ENCODE data around the gene GALNT18.

GRCh38 chr11:11519184-11519583 is 102.6 kb downstream of the GALNT18 start:
- TF ChIP-seq CTCF (conservative IDR thresholded peaks at IDR 0.05; ENCODE audit: low read length), result no peak
- TF ChIP-seq EZH2phosphoT487 (IDR thresholded peaks at IDR 0.05; ENCODE audit: borderline replicate concordance, low read depth, low read length), result no peak

Data from OCI-LY7 (cell line).